GM23248 (cell line): ENCODE data around the gene GALNT12.

Source experiments
- EZH2 ChIP-seq: fragments of 200-600 bp; sonication (generic); IDR thresholded peaks from 2 replicates; pipeline ENCODE4 v1.6.1; 2018; ENCODE audit warnings: antibody characterized with exemption, mild to moderate bottlenecking; ENCODE audit not compliant: insufficient read depth, poor library complexity, severe bottlenecking
- EZH2phosphoT487 ChIP-seq: fragments of 200-600 bp; sonication (generic); IDR thresholded peaks from 2 replicates; pipeline ENCODE4 v1.6.1; 2018; ENCODE audit warnings: antibody characterized with exemption, moderate library complexity, mild to moderate bottlenecking, low read depth; ENCODE audit not compliant: insufficient read depth

- TF ChIP-seq EZH2phosphoT487 (no peak), EZH2 (no peak)
Observed at GRCh38 chr9:98808875-98809274, 1.4 kb downstream of the GALNT12 start.
